22Rv1 (cell line): ENCODE data around the gene THADA.

Source experiments
- CTCF ChIP-seq: fragments of 450-650 bp; IDR thresholded peaks from 2 replicates; pipeline ENCODE4 v1.5.1; 2017; ENCODE audit warnings: mild to moderate bottlenecking
- ZFX ChIP-seq: fragments of 450-650 bp; IDR thresholded peaks from 2 replicates; pipeline ENCODE4 v1.6.1; 2017; ENCODE audit warnings: antibody characterized with exemption, borderline replicate concordance

GRCh38 chr2:43408407-43409160 lies 187.3 kb downstream of the THADA start:
- TF ChIP-seq CTCF, result no peak
- no peak for TF ChIP-seq ZFX
